Measurements from ENCODE around the gene TRAPPC6A.

DNA sequence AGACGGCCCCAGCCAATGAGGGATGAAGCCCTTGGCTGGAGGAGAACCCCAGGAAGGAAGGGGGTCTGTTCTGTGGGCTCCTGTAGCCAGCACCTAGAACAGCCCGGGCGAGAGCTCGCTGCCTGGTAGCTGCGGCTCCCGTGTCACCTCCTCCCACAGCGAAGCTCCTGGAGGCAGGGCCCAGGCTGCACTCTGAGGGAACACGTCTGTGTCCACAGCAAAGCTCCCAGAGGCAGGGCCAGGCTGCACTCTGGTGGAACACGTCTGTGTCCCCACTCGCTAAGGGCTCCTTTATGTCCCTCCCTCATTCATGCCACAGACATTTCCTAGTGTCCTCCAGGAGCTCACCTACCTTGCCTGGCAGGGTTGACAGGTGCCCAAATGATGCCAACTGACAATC is 8.4 kb downstream of the TRAPPC6A start:
- TF ChIP-seq, protein P1, sequence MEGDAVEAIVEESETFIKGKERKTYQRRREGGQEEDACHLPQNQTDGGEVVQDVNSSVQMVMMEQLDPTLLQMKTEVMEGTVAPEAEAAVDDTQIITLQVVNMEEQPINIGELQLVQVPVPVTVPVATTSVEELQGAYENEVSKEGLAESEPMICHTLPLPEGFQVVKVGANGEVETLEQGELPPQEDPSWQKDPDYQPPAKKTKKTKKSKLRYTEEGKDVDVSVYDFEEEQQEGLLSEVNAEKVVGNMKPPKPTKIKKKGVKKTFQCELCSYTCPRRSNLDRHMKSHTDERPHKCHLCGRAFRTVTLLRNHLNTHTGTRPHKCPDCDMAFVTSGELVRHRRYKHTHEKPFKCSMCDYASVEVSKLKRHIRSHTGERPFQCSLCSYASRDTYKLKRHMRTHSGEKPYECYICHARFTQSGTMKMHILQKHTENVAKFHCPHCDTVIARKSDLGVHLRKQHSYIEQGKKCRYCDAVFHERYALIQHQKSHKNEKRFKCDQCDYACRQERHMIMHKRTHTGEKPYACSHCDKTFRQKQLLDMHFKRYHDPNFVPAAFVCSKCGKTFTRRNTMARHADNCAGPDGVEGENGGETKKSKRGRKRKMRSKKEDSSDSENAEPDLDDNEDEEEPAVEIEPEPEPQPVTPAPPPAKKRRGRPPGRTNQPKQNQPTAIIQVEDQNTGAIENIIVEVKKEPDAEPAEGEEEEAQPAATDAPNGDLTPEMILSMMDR (IDR thresholded peaks at IDR 0.05): no peak
- no peak for TF ChIP-seq EZH2 (IDR thresholded peaks at IDR 0.05; ENCODE audit: borderline replicate concordance, insufficient read depth, low read depth, low read length, poor library complexity, severe bottlenecking)
